Right cardiac atrium (tissue), 5 donors: Measurements from ENCODE around the gene DNMT3L. TPM values are rescaled to one million over a fixed set of nuclear protein-coding genes. Genes with fewer than 3 reads are reported as not detected.
A peak's percentile ranks its signal among the peaks of the same experiment; 100 is the strongest.

Experiments
- ATAC-seq, 2 donors: fragments of 200-7000 bp; cut with Tn5 transposase; one replicate each; pipeline versions ENCODE4 v1.8.0 to v1.9.1; 2020; ENCODE audit warnings: moderate library complexity in 2 of 2, mild to moderate bottlenecking in 1 of 2
- DNase-seq, 3 donors: peaks; one replicate each; pipeline ENCODE4 v3.0.0-alpha.2; 2020
- H3K27ac ChIP-seq: one replicate; pipeline ENCODE4 v1.5.1; 2013; ENCODE audit warnings: mild to moderate bottlenecking, low read length, control low read depth, moderate library complexity
- H3K27me3 ChIP-seq: one replicate; pipeline ENCODE4 v1.6.1; 2013; ENCODE audit not compliant: control insufficient read depth, insufficient read depth
- H3K4me1 ChIP-seq: one replicate; pipeline ENCODE4 v1.6.1; 2013; ENCODE audit warnings: low read length; ENCODE audit not compliant: control insufficient read depth, insufficient read depth
- H3K4me3 ChIP-seq: one replicate; pipeline ENCODE4 v1.5.1; 2013; ENCODE audit warnings: low read length, control low read depth
- H3K9me3 ChIP-seq: one replicate; pipeline ENCODE4 v1.6.1; 2013; ENCODE audit warnings: low read length; ENCODE audit not compliant: control insufficient read depth
- WGBS: extraction: QIAGEN DNeasy Blood & Tissue Kit; methylation state at CpG from one replicate; pipeline ENCODE4 v1.1.7; 2013; 5-methylcytosine and 5-hydroxymethylcytosine counted together
- intact Hi-C, 4 donors: fragments of 100-400 bp; cut with DNase I; formaldehyde crosslinking; loops; one replicate each; pipeline versions ENCODE4 v1.11.0 to v1.14.0; 2022 to 2023
- polyA plus RNA-seq: library from polyadenylated mRNA; stranded (reverse); fragments of 200-250 nt; gene quantifications from one replicate; pipeline ENCODE4 v1.2.3, GENCODE V29; 2013
- total RNA-seq, 4 donors: library from RNA; stranded (reverse); fragmentation: NEBNext Ultra II Directional; extraction: Animal tissue kit (Norgen Biotek cat#: 25700); gene quantifications; one replicate each; pipeline ENCODE4 v1.2.1, GENCODE V29; 2021
- donor health status: healthy with polysubstance abuse.
- donor health status: DM: no; HTN: yes; CAD: no.
- donor health status: DM: no; HTN: no; CAD: no.
- donor health status: DM: no; HTN: yes; CAD: no; lungs with severe emphysema.
- donor health status: DM: yes; HTN: yes; CAD: no.

Gene DNMT3L
- total and polyA plus RNA-seq, 5 donors = not detected

- H3K4me3 ChIP-seq = no peak overlapping the region
- no peaks in the 10 kb centered on the region for H3K27me3 ChIP-seq
- peak in 2 of 3 donors; percentile 18 to 31 for DNase-seq
- intact Hi-C loops = no loop called here
- WGBS = 81% methylated on average over 18 of the region's 18 CpGs
- no peaks in the 10 kb centered on the region for H3K4me1 ChIP-seq
- peak in 1 of 2 donors; percentile 19 for ATAC-seq
- no peaks in the 10 kb centered on the region for H3K9me3 ChIP-seq
- no peak overlapping the region for H3K27ac ChIP-seq
Observed at GRCh38 chr21:44271558-44272283, 10.0 kb upstream of the DNMT3L start.

GRCh38 chr21:44269090-44269489 is 7.4 kb upstream of the DNMT3L start:
- DNase-seq = no peak
- Histone ChIP-seq H3K4me3 (no peak overlapping the region), H3K4me1 (no peaks in the 10 kb centered on the region), H3K9me3 (no peaks in the 10 kb centered on the region), H3K27ac (no peak overlapping the region), H3K27me3 (no peaks in the 10 kb centered on the region)
- 80% methylated on average over 8 of the region's 8 CpGs for WGBS
- intact Hi-C loops = no loop called here
- no peak for ATAC-seq

DNA sequence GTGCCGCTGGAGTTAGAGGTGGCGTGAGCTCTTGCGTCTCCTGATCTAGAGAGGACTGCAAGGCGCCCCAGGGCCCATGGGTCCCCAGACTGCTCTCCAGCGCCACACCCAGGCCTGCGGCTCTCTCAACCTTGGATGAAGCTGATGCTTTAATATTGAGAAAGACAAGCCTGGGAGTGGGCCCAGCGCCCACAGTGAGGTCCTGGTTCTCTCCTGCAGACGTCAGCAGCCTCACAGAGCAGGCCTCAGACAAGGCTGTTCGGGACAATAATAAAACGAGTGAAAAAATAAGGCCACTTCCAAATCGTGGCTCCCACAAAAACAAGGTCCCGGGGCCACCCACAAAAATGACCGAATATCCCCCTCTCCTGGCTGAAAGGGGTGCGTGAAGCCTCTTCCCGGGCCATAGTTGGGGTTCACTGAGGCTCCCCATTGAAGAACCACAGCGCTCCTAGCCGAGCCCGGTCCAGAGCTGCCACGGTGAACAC is 6.0 kb upstream of the DNMT3L start:
- intact Hi-C loops = no loop called here
- Histone ChIP-seq H3K27me3 (no peaks in the 10 kb centered on the region), H3K4me3 (no peak overlapping the region), H3K27ac (no peak overlapping the region), H3K4me1 (no peaks in the 10 kb centered on the region), H3K9me3 (no peaks in the 10 kb centered on the region)
- WGBS = 75% methylated on average over 19 of the region's 19 CpGs
- ATAC-seq (peak in 1 of 2 donors; percentile 35), DNase-seq (peak in 2 of 3 donors; percentile 35 to 67)

DNA sequence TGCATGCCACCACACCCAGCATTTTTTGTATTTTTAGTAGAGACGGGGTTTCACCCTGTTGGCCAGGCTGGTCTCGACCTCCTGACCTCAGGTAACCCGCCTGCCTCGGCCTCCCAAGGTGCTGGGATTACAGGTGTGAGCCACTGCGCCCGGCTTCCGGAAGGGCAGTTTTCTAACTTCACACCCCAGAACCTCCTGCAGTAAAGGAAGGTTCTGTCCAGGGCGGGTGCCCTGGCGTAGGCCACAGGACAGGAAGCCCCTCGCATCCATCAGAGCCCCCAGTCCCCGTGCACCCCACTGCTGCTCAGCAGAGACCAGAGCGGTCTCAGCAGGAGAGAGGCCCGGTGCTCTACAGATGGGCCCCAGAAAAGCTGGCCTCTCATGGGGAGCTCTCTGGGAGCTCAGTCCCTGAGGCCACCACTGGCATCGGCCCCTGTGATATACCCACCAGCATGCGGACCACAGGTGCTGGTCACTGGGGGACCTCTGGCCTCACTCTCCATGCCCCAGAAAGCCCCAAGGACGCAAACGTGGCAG is 4.1 kb upstream of the DNMT3L start:
- 94% methylated on average over 17 of the region's 17 CpGs for WGBS
- DNase-seq (peak in 2 of 3 donors; percentile 17 to 30), ATAC-seq (no peak)
- no peaks in the 10 kb centered on the region for H3K9me3 ChIP-seq
- no peaks in the 10 kb centered on the region for H3K27me3 ChIP-seq
- intact Hi-C loops = no loop called here
- no peaks in the 10 kb centered on the region for H3K4me1 ChIP-seq
- H3K27ac ChIP-seq = no peak overlapping the region
- H3K4me3 ChIP-seq = no peak overlapping the region

DNA sequence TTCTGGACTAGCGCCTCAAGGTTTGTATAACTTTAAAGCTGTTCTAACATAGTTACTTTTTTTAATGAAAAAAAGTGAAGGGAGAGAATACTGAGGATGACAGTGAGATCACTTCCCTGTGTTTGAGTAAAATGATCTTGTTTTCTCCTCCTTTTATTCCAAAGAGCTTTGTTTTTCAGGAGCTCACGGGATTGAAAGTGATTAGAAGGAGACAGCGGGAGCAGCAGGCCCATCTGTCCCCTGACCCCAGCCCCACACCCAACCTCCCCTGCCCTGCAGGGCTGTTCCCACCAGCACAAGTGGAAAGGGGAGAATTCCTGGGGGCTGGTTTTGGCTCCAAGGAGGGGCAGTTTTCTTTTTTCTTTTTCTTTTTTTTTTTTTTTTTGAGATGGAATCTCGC is 2.1 kb upstream of the DNMT3L start:
- H3K9me3 ChIP-seq = no peaks in the 10 kb centered on the region
- 88% methylated on average over 4 of the region's 4 CpGs for WGBS
- ATAC-seq (no peak), DNase-seq (peak in 1 of 3 donors; percentile 13)
- intact Hi-C loops = no loop called here
- no peak overlapping the region for H3K27ac ChIP-seq
- H3K4me1 ChIP-seq = no peaks in the 10 kb centered on the region
- no peak overlapping the region for H3K4me3 ChIP-seq
- H3K27me3 ChIP-seq = no peaks in the 10 kb centered on the region

GRCh38 chr21:44263221-44263760 is 1.6 kb upstream of the DNMT3L start:
- Histone ChIP-seq H3K27me3 (no peaks in the 10 kb centered on the region), H3K4me3 (no peak overlapping the region), H3K4me1 (no peaks in the 10 kb centered on the region), H3K27ac (no peak overlapping the region), H3K9me3 (no peaks in the 10 kb centered on the region)
- intact Hi-C loops = no loop called here
- ATAC-seq (peak in 1 of 2 donors; percentile 12), DNase-seq (peak in 2 of 3 donors; percentile 20 to 53)
- WGBS = 52% methylated on average over 18 of the region's 18 CpGs

GRCh38 chr21:44262338-44263056 is 800 bp upstream of the DNMT3L start:
- Histone ChIP-seq H3K9me3 (no peaks in the 10 kb centered on the region), H3K27ac (no peak overlapping the region), H3K4me3 (no peak overlapping the region), H3K27me3 (no peaks in the 10 kb centered on the region), H3K4me1 (no peaks in the 10 kb centered on the region)
- intact Hi-C loops = no loop called here
- ATAC-seq (no peak), DNase-seq (peak in 1 of 3 donors; percentile 47)
- WGBS = 82% methylated on average over 12 of the region's 12 CpGs

- ATAC-seq (no peak), DNase-seq (peak in 1 of 3 donors; percentile 45)
- intact Hi-C loops = no loop called here
- H3K27ac ChIP-seq = no peak overlapping the region
- no peaks in the 10 kb centered on the region for H3K27me3 ChIP-seq
- no peaks in the 10 kb centered on the region for H3K9me3 ChIP-seq
- no peaks in the 10 kb centered on the region for H3K4me1 ChIP-seq
- no peak overlapping the region for H3K4me3 ChIP-seq
- WGBS = 78% methylated on average over 19 of the region's 19 CpGs
Observed at GRCh38 chr21:44260791-44261631, 686 bp downstream of the DNMT3L start.

GRCh38 chr21:44260066-44260465 is 1.6 kb downstream of the DNMT3L start:
- ATAC-seq = no peak
- no peak for DNase-seq
- Histone ChIP-seq H3K27ac (no peak overlapping the region), H3K27me3 (no peaks in the 10 kb centered on the region), H3K4me3 (no peak overlapping the region), H3K4me1 (no peaks in the 10 kb centered on the region), H3K9me3 (no peaks in the 10 kb centered on the region)
- intact Hi-C loops = no loop called here
- 58% methylated on average over 4 of the region's 4 CpGs for WGBS

GRCh38 chr21:44259082-44259705 is 2.5 kb downstream of the DNMT3L start:
- Histone ChIP-seq H3K4me3 (no peak overlapping the region), H3K4me1 (no peaks in the 10 kb centered on the region), H3K27ac (no peak overlapping the region), H3K9me3 (no peaks in the 10 kb centered on the region), H3K27me3 (no peaks in the 10 kb centered on the region)
- WGBS = 81% methylated on average over 22 of the region's 22 CpGs
- intact Hi-C loops = no loop called here
- no peak for ATAC-seq
- peak in 1 of 3 donors; percentile 29 for DNase-seq
